GM11168 (cell line): ENCODE results near the gene GAK.

Source experiments
- in situ Hi-C: fragments of 300-500 bp; cut with MboI; formaldehyde crosslinking; loops from one replicate; pipeline ENCODE4 v1.12.0; 2022; ENCODE audit warnings: low sequenced_read_pairs; ENCODE audit not compliant: unreplicated experiment

GAK gene

DNA sequence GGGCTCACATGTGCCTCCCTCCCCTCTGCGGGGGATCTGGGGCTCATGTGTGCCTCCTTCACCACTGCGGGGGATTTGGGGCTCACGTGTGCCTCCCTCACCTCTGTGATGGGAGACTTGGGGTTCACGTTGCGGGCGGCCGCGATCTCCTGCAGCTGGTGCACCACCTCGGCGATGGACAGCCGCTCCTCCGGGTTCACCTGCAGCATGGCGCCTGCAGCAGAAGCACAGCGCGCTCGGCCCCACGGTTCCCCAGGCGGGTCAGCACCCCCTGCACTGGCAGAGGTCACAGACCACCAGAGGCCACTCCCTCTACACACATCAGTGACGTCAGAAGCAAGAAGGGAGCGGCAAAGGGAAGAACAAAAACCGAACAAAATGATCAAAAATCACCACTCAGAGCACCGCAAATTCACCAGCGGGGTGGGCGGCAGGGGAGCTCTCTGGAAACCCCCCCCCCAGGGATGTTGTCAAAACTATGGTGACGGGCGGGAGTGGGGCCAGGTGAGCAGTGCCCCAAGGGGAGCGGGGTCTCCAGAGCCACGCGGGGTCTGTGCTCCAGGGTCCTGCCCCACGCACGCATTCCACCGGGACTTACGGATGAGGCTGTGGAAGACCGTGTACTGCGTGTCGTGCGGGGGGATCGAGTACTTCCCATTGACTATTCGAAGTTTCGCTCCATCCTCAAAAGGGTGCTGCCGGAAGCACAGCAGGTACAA lies 38.7 kb downstream of the GAK start:
- in situ Hi-C loops = no loop called here

DNA sequence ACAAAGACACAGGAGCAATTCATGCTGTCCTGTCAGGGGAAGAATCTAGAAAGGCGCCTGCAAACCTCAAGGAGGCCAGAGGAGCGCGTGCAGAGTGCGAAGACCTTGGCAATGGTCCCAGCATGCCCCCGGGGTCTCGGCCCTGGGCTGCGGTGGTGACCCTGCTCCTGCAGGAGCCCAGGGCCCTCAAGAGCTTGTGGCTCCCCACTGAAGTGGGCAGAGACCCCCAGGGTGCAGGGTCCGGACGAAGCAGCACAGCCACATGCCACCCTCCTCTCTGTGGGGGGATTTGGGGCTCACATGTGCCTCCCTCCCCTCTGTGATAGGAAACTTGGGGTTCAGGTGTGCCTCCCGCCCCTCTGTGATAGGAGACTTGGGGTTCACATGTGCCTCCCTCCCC lies 39.3 kb downstream of the GAK start:
- in situ Hi-C loops = no loop called here

DNA sequence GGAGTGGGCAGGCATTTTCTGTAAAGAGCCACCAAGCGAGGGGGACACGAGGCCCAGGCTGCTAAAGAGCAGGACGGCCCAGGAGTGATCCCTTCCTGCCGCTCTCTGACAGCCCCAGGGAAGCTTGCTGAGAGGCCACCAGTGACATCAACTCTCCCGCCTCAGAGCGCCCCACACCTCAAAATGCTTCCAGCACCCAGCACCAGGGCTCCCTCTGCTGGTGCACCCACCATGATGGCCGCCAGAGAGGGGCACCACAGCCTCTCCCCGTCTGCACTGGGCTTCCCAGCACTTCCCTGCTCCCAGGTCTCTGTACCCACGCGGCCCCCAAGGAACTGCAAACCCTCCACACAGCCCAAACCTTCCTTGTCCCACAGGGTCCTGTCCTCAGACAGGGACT lies 40.4 kb downstream of the GAK start:
- in situ Hi-C loops = no loop called here

DNA sequence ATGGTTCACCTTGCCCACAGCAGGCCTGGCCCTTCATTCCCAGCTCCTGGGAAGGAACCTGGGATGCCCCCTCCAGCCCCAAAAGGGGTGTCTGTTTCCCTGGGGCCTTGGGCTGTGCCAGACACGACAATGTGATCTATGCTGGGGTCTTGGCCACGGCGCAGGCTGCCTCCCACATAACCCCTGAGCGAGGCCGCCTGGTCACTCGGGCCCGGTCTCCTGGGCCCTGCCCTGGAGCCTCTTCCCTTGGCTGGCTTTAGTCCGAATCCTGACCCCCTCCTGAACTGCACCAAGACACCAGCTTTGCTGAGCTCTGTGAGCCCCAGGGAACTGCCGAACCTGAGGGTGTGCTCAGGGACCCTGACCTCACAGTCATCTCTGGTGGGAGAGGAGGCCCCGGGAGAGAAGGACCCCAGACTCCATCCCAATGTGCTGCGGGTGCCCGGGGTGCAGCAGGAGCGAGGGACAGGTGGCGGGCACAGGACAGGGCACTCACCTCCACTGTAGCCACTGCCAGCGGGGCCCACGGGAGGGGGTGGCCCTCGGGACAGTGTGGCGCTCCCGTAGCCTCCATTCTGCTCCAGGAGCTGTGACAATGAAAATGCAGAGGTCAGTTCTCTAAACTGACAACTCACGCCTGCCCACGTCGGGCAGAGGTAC lies 42.0 kb downstream of the GAK start:
- in situ Hi-C loops = no loop called here

DNA sequence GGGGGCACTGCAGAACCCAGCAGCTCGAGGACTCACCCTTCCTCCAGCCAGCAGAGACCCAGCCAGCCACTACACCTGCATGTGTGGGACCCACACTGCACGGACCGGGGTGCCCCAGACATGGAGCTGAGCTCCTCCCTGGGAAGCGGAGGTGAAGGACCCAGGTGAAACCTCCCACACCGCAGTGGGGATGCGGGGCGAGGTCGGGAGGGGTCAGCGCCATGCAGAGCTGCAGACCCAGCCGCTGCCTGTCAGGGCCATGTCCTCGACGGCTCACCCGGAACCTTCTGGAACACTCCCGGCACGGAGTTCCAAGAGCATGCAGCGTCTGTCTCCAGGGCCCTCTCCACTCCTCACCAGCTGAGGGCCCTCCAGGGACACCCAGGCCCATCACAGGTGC lies 42.6 kb downstream of the GAK start:
- in situ Hi-C loops = no loop called here

DNA sequence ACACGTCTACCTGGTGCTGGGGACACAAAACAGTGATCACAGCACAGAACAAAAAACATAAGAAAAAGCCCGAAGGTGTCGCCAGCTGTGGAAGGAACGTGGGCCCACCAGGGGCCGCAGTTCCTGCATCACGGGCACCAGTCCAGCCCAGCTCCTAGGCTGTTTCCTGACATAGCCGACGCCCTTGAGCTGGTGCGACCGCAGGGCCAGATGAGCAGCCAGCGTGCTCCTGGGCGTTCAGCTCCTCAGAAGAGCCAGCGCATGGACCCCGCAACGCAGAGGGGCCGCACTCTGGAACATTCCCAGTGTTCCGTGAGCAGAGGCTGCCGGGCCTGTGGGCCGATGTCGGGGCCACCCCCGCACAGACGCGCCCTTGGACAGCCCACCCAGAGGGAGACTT lies 44.1 kb downstream of the GAK start:
- in situ Hi-C loops = no loop called here

DNA sequence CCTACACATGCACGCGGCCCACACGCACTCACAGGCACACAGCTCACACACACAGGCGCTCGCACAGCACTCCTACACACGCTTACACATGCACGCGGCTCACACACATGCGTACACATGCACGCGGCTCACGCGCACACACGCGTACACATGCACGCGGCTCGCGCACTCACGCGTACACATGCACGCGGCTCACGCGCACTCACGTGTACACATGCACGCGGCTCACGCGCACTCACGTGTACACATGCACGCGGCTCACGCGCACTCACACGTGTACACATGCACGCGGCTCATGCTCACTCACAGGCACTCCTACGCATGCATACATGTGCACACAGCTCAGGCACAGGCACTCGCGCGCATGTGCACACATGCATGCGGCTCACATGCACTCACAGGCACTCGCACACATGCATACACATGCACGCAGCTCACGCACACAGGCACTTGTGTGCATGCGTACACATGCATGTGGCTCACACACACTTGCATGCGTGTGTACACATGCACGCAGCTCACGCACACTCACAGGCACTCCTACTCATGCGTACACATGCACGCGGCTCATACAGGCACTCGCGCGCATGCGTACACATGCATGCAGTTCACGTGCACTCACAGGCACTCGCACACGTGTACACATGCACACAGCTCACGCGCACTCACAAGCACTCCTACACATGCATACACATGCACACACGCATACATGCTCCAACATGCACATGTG lies 44.9 kb downstream of the GAK start:
- in situ Hi-C loops = no loop called here

DNA sequence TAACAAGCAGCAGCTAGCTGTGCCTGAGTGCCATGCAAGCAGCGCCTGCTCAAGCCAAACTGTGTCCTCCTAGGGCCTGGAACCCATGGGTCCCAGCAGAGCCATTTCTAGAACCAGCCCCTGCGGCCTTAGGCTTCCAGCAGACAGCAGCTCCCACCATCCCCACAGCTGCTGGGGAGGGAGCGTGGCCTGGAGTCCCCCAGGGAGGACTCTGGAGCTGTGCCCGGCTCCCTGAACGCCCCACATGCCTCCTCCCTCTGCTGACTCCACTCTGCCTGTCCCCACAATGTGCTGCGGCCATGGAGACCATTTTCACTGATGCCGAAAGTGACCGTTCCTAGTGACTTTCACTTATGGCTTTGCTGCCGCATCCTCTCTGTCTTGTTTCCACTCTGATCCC lies 45.9 kb downstream of the GAK start:
- in situ Hi-C loops = no loop called here

DNA sequence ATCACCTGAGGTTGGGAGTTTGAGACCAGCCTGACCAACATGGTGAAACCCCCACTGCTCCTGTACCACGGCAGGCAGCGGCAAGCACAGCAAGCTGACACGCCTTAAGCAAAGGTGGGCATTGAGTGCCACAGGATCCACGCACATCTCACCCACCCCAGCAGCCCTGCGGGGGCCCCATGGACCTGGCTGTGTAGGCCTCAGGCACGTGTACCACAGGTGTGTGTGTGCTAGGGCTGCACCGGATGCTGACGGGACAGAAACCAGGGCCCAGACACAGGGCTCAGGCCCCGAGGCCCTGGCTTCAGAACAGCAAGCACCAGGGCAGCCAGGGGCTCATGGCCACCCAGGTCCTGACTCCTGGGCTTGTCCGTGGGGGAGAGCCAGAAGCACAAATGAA lies 46.8 kb downstream of the GAK start:
- in situ Hi-C loops = no loop called here

DNA sequence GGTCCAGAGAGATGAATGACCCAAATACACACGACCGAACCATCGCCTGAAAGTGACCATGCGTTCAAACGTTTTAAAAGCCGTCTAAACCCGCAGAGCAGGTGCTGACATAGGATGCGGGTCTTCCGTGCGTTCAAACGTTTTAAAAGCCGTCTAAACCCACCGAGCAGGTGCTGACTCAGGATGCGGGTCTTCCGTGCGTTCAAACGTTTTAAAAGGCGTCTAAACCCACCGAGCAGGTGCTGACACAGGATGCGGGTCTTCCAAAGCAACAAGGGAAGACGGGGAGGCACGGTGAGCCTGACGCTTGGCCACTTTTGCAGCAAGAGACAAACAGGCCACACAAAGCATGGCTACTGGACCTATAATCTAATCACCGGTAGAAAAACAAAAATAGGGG lies 47.2 kb downstream of the GAK start:
- in situ Hi-C loops = no loop called here

DNA sequence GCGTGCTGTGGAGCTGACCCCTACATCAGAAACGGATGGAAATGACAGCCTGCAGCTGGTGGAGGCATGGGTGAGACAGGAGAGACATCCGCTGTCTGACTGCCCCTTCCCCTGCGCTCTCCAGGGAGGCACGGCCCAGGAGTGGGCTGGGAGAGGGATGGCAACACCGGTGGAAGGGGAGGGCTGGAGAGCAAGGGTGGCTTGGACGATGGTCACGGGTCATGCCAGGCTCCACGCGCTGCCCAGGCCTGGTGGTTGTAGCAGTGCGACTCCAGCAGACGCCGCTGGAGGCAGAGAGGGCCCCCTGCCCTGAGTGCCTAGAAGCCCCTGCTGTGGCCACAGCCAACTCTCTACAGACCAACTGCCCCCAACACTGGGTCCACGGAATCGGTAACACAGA lies 47.9 kb downstream of the GAK start:
- in situ Hi-C loops = no loop called here

DNA sequence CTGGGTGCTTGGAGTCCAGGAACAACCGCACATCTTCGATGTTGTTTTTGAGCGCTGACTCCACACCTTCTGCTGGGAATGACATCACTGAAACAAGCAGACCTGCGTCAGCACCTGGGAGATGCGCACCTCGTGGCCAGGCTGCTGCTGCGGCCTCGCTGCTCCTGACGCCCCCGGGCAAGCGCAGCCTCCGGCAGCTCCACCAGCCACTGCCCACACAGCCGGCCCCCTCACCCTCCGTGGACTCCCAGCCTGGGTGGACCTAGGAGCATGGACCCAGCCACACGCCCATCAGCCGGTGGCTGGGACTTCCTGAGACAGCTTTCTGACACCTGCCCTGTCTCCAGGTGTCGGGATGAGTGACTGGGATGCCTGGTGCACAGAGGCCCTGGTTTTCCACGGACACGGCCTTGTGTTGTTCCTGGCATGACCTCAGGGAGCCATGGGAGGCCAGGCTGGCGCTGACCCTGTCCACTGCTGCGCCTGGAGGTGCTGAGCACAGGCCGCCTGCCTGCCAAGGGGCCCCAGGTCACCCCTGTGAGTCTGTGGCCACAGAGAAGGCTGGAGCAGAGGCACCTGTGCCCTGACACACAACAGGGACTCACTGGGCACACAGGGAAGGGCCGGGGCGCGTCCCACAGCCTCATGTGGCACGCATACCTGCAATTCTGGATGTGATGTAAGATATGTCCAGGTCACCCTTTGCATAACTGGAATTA lies 48.6 kb downstream of the GAK start:
- in situ Hi-C loops = no loop called here

DNA sequence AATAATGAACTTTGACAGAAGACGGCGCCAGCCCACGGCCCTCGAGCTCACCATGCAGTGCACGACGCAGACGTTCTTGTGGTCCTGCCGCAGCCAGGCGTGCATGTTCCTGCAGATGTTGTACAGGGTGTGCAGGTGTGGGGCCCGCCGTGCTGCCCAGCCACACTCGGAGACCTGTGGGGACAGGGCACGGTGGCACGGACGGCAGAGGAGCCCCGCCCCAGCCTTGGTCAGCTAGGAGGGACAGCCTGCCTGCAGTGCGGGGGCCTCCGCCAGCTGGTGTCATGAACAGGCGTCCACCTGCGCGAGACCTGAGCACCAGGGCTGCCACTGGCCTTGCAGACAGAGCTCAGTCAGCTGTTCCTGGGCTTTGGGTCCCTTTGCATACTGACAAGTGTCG lies 49.5 kb downstream of the GAK start:
- in situ Hi-C loops = no loop called here

DNA sequence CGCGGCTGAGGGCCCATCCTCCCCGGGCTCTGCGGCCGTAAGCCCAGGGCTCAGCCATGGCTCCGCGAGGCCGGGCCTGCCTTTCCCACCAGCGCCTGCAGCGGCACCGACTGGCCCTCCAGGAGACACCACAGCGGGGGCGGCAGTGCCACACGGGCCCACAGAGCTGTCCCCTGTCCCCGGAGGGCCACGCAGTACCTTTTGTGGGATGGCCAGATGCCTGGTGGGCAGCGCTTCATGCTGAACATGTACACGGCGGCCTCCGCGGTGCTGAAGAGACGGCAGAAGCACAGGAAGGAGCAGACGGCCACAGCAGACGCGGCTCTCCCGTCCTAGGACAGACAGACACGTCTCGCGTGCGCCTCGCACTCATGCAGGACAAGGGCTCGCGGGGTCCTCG lies 50.4 kb downstream of the GAK start:
- in situ Hi-C loops = no loop called here

DNA sequence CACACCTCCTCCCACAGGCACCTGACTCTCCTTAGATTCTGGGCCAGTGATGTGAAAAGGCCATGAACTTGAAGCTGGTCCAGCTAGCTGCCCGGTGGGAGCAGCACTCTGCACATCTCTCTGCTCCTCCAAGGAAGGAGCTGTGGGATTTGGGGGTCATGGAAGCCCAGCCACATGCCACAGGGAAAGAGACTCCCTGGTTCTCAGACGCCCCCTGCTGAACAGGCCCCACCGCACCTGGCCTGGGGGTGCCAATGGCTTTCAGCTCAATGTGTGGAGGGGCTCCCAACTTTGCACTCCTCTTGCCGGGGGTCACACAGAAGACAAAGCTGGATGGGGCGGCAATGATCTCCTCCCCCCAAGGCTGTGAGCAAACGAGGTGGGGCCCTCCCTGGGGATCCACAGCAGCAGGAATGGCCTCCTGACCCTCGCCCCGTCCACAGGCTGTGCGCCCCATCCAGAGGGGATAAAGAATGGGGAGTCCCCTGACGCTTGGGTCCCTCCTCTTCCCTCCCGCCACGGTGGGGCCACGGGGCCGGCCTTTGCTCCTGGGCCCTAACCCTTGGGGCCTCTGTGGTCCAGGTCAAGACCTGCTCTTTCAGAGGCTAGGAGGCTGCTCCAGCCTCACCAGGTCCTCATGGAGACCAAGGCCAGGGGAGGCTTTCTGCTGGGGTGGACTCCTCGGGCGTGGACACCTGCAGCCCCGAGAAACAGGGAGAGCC lies 51.3 kb downstream of the GAK start:
- in situ Hi-C loops = no loop called here

DNA sequence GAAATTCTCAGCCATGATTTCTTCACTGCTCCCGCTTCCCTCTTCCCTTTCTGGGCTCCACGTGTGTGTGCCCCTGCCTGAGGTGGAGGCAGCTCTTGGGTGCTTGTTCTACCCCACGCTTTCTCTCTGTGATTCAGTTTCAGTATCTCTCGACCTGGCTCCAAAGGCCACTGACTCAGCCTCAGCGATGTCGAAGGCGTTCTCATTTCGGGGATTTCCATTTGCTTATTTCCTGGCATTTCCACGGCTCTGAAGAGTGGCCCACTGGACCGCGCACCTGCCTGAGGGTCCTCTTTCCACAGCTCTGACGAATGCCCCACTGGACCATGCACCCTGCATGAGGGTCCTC lies 52.4 kb downstream of the GAK start:
- in situ Hi-C loops = no loop called here

DNA sequence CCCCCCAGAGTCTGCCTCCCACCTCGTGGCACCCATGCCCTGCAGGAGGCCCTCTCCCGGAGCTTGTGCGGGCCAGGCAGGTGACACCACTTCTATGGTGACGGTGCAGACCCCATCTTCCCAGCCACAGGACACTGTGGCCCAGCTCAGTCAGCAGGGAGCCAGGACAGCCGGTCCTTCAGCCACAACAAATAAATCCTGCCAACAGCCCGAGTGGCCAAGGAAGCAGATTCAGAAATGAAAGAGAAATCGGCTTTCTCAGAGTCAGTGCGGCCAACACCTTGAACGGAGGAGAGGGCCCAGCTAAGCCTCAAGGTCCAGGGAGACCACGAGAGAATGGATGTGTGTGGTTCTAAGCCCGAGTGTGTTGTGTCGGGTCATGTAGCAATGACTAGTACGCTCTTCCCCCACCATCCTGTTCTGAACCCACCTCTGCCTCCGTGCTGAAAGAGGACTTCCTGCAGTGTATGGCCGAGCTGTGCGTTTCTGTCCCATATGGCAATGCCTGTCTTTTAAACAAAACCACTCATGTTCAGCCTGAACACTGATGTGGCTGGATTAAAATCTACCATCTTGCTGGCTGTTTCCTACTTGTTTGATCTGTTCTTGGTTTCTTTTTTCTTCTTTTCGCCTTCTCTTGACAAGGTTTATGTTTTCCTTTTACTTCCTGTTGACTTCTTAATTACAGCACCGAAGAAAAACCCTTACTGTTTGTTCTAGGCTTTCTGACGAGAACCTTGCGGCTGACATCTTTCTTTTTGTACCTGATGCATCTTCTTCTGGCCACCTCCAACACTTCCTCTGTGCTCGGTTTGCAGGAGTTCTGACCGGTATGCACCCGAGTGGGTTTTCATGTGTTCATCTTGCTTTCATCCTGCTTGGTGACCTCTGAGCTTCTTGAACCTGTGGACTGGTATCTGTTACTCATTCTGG lies 53.1 kb downstream of the GAK start:
- in situ Hi-C loops = no loop called here

DNA sequence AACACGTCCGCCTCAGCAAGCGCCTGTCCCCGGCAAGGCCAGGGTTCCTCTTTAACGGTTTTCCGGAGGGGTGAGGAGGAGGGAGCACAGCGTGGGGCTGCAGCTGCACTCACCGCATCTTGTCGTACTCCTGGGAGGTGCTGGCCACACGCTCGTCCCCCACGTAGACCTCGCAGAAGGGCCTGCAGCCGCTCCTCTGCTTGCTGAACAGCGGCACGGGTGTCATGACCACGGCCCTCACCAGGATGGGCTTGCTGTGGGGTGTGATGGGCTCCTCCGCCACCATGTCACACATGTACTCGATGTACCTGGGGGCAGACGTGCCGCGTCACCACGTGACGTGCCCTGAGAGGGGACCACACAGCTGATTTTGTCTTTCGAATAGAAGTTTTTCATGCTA lies 54.6 kb downstream of the GAK start:
- in situ Hi-C loops = no loop called here

DNA sequence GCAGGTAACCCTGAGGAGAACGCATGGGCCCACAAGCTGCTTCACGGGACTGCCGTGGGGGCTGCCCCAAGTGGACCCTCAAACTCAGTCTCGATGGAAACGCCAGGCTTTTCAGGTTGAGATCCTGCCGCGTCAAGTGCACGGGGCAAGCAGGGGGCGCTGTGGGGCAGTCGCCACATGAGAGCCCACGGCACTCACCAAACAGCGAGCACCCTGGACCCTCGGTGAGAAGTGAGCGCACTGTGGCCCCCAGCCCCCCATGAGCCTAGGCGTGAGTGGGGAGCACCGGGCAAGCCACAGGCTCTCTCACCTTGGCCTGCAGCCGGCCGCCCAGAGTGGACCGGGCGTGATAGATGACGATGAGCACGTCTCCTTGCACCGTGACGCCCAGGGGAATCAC lies 55.3 kb downstream of the GAK start:
- in situ Hi-C loops = no loop called here
